Epithelial cell of esophagus (primary cell): ENCODE measurements around the gene MEX3D.

Experiments
- DNase-seq: peaks from one replicate; pipeline ENCODE4 v3.0.0; 2010; ENCODE audit warnings: low read depth
- H3K4me3 ChIP-seq: 2 replicates; pipeline ENCODE4 v1.5.1; 2011; ENCODE audit warnings: mild to moderate bottlenecking, low read length, control low read depth
- CTCF ChIP-seq: IDR thresholded peaks from 2 replicates; pipeline ENCODE4 v1.5.1; 2011; ENCODE audit warnings: low read depth, mild to moderate bottlenecking, low read length, control low read depth, inconsistent platforms; ENCODE audit not compliant: insufficient read depth; ENCODE audit errors: missing control alignments

The MEX3D gene

GRCh38 chr19:1526979-1527649 lies 41.0 kb downstream of the MEX3D start:
- H3K4me3 ChIP-seq: no peak overlapping the region
- TF ChIP-seq CTCF: no peak
- DNase-seq: peak; percentile 49

DNA sequence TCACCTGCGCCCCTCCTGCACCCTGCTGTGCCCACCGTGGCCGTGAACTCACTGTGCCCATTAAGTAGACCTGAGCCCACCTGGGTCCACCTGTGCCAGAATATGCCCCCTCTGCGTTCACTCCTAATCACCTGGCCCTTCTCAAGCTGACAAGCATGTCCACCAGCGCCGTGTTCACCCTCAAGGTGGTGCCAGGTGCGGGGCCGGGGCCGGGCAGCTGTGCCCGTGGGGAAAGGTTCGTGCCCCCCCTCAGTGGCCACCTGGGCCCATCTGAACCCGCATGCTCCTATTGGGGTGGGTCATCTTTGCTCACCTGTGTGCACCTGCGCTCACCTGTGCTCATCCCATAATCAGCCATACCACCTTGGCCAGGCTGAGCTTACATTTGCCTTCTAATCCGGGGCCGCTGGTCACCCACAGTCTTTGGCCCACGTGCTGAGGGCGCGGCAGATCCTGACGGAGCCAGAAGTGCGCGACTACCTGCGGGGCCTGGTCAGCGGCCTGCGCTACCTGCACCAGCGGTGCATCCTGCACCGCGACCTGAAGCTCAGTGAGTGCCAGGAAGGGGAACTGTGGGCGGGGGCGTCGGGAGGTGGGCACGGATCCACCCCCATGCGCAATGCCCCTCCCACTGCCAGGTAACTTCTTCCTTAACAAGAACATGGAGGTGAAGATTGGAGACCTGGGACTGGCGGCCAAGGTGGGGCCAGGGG lies 41.9 kb downstream of the MEX3D start:
- H3K4me3 ChIP-seq: no peak overlapping the region
- no peak for DNase-seq
- TF ChIP-seq CTCF: no peak

DNA sequence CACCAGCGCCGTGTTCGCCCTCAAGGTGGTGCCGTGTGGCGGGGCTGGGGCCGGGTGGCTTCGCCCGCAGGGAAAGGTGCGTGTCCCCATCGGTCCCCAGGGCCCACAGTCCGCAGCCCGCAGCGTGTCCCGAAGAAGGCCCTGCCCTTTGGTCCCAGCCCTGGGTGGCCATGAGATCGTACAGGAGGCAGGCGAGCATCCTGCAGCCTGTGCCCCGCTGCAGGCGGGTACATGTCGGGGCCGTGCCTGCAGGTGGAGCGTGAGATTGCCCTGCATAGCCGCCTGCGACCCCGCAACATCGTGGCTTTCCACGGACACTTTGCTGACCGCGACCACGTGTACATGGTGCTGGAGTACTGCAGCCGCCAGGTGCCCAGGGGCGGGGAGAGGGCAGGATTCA lies 42.8 kb downstream of the MEX3D start:
- no peak for TF ChIP-seq CTCF
- no peak for DNase-seq
- no peak overlapping the region for H3K4me3 ChIP-seq

- no peak for DNase-seq
- H3K4me3 ChIP-seq: no peak overlapping the region
- TF ChIP-seq CTCF: no peak
Observed at GRCh38 chr19:1524972-1525325, 43.2 kb downstream of the MEX3D start.

- H3K4me3 ChIP-seq: no peak overlapping the region
- no peak for DNase-seq
- no peak for TF ChIP-seq CTCF
Observed at GRCh38 chr19:1524287-1524971, 43.7 kb downstream of the MEX3D start.

DNA sequence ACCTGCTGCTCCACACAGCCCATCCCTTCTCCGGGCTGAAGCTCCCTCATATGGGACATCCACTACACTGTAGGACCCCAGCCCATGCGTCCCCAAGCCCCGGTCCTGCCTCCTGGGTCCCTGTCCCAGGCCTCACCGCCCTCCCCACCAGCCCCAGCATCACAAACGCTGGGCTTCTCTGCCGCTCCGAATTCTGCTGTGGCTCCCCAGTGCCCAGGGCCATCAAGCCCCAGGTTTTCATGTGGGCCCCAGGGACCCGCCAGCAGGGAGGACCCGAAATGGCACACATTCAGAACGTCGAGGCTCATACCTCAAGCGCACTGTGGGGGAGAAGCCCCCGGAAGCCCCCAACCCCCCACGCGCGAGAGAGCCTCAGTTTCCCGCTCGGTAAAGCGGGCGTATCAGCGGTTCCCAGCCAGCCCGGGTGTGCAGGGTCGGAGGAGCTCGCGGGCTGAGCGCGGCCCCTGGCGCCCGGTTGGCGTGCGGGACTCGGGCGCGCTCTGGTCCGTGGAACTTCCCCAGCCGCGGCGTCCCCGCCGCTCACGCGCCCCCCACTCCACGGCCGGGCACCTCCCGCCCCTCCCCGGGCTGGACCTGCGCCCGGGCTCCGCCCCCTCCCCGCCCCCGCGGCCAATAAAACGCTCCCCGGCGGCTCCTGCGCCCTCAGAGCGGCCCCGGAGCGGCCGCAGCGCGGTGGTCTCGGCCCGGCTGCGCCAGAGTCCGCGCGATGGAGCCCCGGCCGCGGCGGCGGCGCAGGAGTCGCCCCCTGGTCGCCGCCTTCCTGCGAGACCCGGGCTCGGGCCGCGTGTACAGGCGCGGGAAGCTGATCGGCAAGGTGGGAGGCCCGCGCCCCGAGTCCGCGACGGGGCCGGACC lies 44.5 kb downstream of the MEX3D start, which contains the start of gene PLK5:
PLK5 (plus strand) TSS at position 666 of the 875 bp plus-strand sequence. CDS start 2,920 bp downstream, outside the sequence.
- TF ChIP-seq CTCF: no peak
- no peak within 1 kb of the TSS for H3K4me3 ChIP-seq
- DNase-seq: no peak
